Glutamatergic neuron (in vitro differentiated cells): Measurements from ENCODE around the gene LCOR. TPM values are rescaled to one million over a fixed set of nuclear protein-coding genes. Genes with fewer than 3 reads are reported as not detected.

Experiments
- DNase-seq: peaks from one replicate; pipeline ENCODE4 v3.0.0; 2022
- H3K27ac Mint-ChIP-seq: one replicate; pipeline ENCODE4 v1.8.0; 2020; ENCODE audit warnings: mild to moderate bottlenecking, mixed read lengths, inconsistent platforms; ENCODE audit not compliant: unreplicated experiment
- H3K27me3 Mint-ChIP-seq: one replicate; pipeline ENCODE4 v1.8.0; 2020; ENCODE audit warnings: mild to moderate bottlenecking, moderate library complexity, mixed read lengths, inconsistent platforms; ENCODE audit not compliant: unreplicated experiment
- H3K36me3 Mint-ChIP-seq: one replicate; pipeline ENCODE4 v1.8.0; 2020; ENCODE audit warnings: mild to moderate bottlenecking, mixed read lengths, inconsistent platforms; ENCODE audit not compliant: unreplicated experiment
- H3K4me1 Mint-ChIP-seq: one replicate; pipeline ENCODE4 v1.8.0; 2020; ENCODE audit warnings: mild to moderate bottlenecking, low read depth, mixed read lengths, inconsistent platforms; ENCODE audit not compliant: unreplicated experiment
- H3K4me3 Mint-ChIP-seq: one replicate; pipeline ENCODE4 v1.8.0; 2020; ENCODE audit warnings: mild to moderate bottlenecking, mixed read lengths, inconsistent platforms; ENCODE audit not compliant: unreplicated experiment
- H3K9me3 Mint-ChIP-seq: one replicate; pipeline ENCODE4 v1.8.0; 2020; ENCODE audit warnings: mild to moderate bottlenecking, moderate library complexity, mixed read lengths, inconsistent platforms; ENCODE audit not compliant: unreplicated experiment
- total RNA-seq: library from RNA; stranded (reverse); fragmentation: NEBNext Ultra II Directional; extraction: Animal tissue kit (Norgen Biotek cat#: 25700); gene quantifications from one replicate; pipeline ENCODE4 v1.2.1, GENCODE V29; 2021; ENCODE audit not compliant: unreplicated experiment
- TF ChIP-seq, protein P1 (sequence below): fragments of 200-600 bp; sonication (generic); IDR thresholded peaks from one replicate; pipeline ENCODE4 v1.5.0; 2021; ENCODE audit not compliant: partially characterized antibody, unreplicated experiment

Gene LCOR
- total RNA-seq, 1 donor from 2014 or later: 132 TPM

GRCh38 chr10:96987842-96988175 is 155.7 kb downstream of the LCOR start:
- peaks cover 10% of the 10 kb centered on the region for H3K27me3 Mint-ChIP-seq
- H3K9me3 Mint-ChIP-seq: peaks cover 9% of the 10 kb centered on the region
- peaks cover 40% of the 10 kb centered on the region for H3K4me1 Mint-ChIP-seq
- TF ChIP-seq, protein P1, sequence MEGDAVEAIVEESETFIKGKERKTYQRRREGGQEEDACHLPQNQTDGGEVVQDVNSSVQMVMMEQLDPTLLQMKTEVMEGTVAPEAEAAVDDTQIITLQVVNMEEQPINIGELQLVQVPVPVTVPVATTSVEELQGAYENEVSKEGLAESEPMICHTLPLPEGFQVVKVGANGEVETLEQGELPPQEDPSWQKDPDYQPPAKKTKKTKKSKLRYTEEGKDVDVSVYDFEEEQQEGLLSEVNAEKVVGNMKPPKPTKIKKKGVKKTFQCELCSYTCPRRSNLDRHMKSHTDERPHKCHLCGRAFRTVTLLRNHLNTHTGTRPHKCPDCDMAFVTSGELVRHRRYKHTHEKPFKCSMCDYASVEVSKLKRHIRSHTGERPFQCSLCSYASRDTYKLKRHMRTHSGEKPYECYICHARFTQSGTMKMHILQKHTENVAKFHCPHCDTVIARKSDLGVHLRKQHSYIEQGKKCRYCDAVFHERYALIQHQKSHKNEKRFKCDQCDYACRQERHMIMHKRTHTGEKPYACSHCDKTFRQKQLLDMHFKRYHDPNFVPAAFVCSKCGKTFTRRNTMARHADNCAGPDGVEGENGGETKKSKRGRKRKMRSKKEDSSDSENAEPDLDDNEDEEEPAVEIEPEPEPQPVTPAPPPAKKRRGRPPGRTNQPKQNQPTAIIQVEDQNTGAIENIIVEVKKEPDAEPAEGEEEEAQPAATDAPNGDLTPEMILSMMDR: no peak
- no peaks in the 10 kb centered on the region for H3K36me3 Mint-ChIP-seq
- H3K4me3 Mint-ChIP-seq: no peak overlapping the region
- no peak overlapping the region for H3K27ac Mint-ChIP-seq
- DNase-seq: no peak

DNA sequence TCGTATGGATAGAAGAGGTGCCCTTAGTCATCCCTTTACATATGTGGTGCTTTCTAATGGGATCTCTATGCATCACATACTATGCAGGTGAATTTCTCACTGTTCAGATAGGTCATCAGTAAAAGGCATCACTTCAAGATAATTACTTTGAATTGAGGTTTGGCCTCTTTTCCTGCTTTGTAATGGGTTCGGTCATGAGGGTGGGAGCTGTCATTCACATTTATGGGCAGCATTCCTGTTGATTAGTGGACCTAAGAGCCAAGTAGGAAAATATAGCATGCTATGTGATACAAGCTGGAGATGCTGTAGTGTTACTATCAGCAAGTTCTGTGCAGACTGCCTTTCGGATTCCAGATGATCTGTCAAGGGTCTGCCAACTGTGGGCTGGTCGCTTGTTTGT is 156.3 kb downstream of the LCOR start:
- TF ChIP-seq, protein P1: no peak
- peaks cover 10% of the 10 kb centered on the region for H3K9me3 Mint-ChIP-seq
- no peaks in the 10 kb centered on the region for H3K36me3 Mint-ChIP-seq

DNA sequence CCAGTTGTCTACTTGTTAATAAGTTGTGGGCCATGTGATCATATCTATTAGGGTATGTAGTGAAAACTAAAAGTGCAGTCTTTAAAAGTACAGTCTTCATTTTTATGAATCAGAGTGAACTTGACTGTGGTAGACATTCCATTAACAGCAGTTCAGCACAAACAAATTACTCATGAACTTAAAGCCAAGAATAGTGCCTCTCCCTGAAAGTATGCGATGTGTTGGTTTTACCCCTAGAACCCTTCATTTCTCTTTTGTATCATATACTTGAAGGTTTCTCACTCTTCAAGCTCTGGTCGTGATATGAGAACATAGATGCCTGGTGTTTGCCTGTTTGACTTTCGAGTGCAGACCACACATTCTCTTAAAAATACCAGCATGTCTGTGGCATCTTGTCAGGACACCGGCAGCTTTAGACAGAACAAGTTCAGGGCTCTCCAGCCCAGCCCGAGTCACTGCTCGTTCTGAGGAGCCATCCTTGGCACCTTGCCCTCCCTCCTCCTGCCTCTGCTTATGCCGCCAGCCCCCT is 159.3 kb downstream of the LCOR start:
- H3K36me3 Mint-ChIP-seq: no peaks in the 10 kb centered on the region
- TF ChIP-seq, protein P1: no peak
- no peak for DNase-seq

More for the DNA sequence above, 156.3 kb downstream of the LCOR start:
- H3K4me3 Mint-ChIP-seq: no peak overlapping the region
- no peak overlapping the region for H3K27ac Mint-ChIP-seq
- no peak for DNase-seq
- peaks cover 40% of the 10 kb centered on the region for H3K4me1 Mint-ChIP-seq
- peaks cover 10% of the 10 kb centered on the region for H3K27me3 Mint-ChIP-seq

DNA sequence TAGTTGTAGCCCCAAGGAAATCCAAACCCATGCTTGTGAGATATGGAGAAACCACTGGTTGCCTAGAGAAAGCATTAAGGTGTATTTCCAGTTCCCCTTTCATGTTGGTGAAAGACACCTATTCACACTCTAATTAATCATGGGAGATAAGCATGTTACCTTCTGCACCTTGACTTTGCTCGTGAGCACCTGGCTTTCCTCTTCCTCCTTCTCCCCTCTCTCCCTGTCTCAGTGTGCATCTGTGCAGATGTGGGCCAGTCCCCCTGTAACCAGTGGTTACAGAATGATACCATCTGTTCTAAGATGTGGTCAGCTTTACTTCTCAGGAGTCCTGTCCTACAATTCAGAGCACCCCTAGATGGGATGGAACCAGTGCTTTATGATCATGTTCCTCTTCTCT is 160.6 kb downstream of the LCOR start:
- Mint-ChIP-seq H3K4me1 (peaks cover 6% of the 10 kb centered on the region), H3K9me3 (peaks cover 5% of the 10 kb centered on the region), H3K4me3 (no peak overlapping the region), H3K36me3 (no peaks in the 10 kb centered on the region), H3K27me3 (peaks cover 1% of the 10 kb centered on the region), H3K27ac (no peak overlapping the region)
- TF ChIP-seq, protein P1: no peak
- no peak for DNase-seq

More for the DNA sequence above, 159.3 kb downstream of the LCOR start:
- Mint-ChIP-seq H3K27ac (no peak overlapping the region), H3K4me3 (no peak overlapping the region), H3K9me3 (peaks cover 5% of the 10 kb centered on the region), H3K27me3 (peaks cover 1% of the 10 kb centered on the region), H3K4me1 (peaks cover 15% of the 10 kb centered on the region)

DNA sequence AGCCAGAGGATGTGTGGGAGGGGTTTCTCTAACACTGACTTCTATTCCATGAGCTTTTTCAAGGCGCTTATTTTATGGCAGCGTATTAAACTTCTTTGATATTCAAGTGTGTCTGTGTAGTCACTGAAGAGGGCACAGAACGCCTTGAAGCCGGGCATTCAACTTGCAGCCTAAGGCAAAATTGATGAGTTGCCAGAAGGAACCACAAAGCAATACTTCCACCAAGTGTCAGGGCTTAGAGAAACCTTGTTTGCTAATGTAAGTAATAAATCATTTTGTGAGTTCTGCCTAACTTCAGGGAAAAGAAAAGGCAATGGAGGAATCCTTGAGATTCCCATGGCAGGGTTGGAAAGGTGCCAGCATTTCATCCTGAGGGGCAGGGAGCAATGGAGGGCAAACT is 163.8 kb downstream of the LCOR start:
- Mint-ChIP-seq H3K27ac (no peak overlapping the region), H3K4me1 (peaks cover 4% of the 10 kb centered on the region)
- TF ChIP-seq, protein P1: no peak

More for the DNA sequence above, 163.8 kb downstream of the LCOR start:
- Mint-ChIP-seq H3K9me3 (peaks cover 5% of the 10 kb centered on the region), H3K27me3 (peaks cover 1% of the 10 kb centered on the region), H3K36me3 (no peaks in the 10 kb centered on the region), H3K4me3 (no peak overlapping the region)
- no peak for DNase-seq
